ENCODE data around the gene FAM240A.
"Not testable (repeated sequence)": the region's sequence is repeated elsewhere in the genome, so short reads cannot be mapped to it uniquely, and the experiment has no call there.

FAM240A gene

DNA sequence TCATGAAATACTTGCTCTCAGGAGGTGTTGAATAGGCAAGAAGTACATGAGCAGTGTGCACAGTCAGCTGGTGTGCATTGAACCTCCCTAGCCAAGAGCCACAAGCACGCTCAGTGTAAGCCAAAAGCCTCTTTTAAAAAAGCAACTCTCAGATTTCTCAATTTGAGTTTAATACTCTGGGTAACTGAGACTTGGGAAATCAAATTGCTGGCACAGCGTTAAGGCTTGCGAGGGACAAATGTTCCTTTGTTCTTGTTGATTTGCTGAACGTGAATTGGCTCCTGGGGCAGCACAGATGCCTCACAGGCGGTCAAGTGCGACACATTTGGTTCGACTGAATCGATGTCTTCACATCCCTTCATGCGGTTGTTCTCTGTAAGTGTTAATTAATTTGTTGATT is at the start of gene FAM240A:
Gene FAM240A (plus strand): TSS at position 202 of the 400 bp plus-strand sequence. CDS start 159 bp downstream, at position 361.
- DNase-seq (ENCODE audit: insufficient read length, low spot score) = no peak
- FAIRE-seq = no peak

DNA sequence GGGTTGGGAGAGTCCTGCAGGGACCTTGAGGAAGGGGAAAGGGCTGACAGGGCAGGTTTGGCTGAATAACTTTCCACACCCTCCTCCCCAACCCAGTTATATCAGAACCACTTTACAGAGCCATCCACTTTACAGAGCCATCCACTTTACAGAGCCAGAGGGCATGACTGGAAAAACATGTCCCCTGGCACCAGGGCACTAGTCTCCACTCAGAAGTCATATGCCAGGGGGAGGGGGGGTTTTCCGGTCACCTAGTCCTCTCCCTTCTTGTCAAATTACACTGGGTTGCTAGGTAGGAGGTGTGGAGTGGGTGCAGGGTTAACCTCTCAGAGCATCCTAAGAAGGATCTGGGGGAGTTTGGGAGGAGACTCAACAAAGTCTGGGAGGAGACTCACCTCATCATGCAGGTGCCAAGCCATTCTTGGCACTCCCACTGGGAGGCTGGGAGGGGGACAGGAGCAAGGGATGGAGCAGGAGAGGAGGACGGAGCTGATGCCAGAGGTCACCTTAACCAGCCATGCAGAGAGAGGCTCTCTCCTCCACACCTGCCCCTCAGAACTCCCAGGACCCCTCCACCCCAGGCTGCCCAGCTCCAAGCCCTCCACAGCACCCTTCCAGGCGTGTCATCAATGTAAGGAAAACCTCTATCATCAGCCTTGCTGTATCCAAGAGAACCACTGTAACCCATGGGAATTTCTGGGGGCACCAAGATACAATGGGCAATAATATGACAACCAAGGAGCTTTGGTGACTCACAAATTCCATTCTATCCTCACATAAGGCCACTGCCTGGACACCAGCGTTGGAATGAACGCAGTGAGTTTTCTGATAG is 47.9 kb upstream of the FAM240A start:
- FAIRE-seq = no peak
- DNase-seq (ENCODE audit: insufficient read length, low spot score) = no peak

DNA sequence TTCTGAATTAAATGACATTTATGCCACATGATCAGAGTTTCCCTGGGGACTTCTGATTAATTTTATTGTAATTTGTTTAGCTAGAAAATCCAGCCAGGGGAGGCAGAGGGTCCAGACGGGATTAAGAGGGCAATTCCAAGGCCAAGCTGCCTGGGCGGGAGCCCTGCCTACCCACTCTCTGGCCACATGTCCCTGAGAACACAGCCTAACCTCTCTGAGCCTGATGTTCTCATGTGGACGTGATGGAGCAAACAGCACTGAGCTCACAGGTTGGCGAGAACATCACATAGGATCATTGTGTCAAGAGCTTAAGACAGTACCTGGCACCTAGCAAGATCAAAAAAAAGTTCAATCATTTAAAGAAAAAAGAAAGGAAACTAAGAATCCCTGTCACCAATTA is 47.2 kb upstream of the FAM240A start:
- DNase-seq (ENCODE audit: insufficient read length, low spot score) (no peak), FAIRE-seq (no peak)

DNA sequence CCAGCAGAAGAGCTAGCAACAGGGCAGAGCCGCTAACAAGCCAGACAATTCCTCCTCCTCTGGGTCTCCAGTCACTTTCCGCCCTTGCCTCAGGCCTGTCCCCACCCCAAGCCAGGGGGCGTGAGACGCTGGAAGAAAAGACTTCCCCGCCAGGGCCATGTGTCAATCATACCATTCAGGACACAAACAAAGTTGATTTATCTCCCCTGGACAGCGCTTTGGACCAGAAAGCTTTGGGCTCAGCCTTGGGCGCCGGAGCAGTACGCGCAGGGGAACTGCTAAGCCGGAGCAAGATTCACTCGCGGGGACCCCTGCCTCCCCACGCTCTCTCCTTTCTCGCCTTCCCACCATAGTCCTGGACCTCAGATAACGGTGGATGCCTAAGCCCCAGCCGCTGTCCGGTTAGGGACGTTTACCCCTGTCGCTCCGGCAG is 46.7 kb upstream of the FAM240A start:
- FAIRE-seq (no peak), DNase-seq (ENCODE audit: insufficient read length, low spot score) (no peak)

DNA sequence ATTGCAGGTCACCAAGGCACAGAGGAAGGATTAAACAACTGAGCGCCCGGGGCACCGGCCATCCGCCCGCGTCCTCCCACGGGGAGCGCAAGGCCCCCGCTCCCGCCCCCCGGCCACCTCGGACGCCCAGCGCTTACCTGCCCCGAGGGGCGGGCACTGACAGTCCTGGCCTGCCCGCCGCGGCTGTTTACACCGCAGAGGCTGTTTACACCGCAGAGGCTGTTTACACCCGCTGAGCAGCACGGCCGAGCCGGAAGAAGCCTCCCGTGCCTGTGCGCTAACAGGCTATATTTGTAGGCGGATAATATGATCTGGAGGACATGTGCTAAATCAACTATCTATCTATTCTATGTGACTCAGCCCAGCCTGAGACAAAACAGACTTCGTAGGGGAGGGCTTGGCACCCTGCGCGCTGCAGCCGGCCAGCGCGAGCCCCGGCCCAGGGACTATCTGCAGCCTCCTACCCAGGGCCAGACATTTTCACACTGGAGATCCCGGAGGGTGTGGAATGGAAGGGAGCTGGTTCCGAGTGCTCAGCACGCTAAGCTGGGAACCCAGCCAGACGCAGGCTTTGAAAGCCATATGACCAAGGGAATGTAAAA is 46.2 kb upstream of the FAM240A start, which contains the start of gene LRRC2:
Gene LRRC2 (minus strand): TSS at position 263 of the 602 bp plus-strand sequence. CDS start 14,711 bp downstream, outside the sequence.
- DNase-seq (ENCODE audit: insufficient read length, low spot score) (no peak), FAIRE-seq (no peak)

DNA sequence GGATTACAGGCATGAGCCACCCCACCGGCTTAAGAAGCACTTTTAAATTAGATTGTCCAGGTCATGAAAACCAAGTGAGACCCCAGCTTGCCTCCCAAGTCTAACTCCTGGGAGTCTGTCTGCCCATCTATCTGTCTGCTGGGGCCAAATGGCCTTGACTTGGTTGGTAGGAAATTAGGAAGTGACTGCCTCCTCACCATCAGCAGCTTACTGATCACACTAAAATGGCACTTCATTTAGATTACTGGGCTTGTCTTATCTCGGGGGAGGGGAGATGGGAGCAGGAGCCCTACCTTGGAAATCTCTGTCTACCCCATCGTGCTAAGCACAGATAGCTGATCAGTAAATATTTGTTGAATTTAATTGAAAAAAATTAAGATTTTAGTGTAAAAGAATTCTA is 40.6 kb upstream of the FAM240A start:
- no peak for DNase-seq (ENCODE audit: insufficient read length, low spot score)
- FAIRE-seq = no peak

DNA sequence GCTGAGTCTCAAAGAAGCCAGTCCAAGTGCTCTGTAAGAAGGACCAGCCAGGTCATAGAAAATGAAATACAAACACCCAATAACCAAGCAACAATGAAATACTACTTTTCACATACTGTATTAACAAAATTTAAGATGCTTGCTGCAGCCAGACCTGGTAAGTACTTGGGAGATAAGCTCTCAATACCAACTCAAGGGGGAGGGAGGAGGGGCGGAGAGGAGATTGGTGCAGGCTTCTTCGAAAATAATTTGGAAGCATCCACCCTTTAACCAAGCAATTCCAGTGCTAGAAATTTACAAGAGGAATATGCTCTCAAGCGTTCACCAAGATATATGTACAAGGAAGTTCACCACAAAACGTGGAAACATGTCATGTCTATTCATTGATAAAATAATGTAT is 38.6 kb upstream of the FAM240A start:
- DNase-seq (ENCODE audit: insufficient read length, low spot score) (no peak), FAIRE-seq (no peak)

DNA sequence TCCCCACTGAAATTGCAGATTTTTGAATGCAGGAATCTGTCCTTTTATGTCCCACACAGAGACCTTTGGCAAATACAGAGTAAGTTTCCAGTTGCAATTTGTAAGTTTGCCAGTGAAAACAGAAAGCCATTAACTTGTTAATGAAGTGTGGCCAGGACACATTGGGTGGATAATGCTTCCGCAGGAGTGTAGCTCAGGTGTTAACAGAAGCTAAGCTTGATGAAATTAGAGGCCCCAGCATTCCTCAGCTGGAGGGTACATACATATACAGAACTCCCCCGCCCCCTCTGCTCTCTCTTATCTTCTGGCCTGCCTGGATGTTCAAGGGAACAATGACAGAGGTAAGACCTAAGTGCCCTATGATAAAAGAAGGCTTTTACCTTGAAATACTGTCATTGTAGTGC is 38.1 kb upstream of the FAM240A start:
- FAIRE-seq (no peak), DNase-seq (ENCODE audit: insufficient read length, low spot score) (no peak)

DNA sequence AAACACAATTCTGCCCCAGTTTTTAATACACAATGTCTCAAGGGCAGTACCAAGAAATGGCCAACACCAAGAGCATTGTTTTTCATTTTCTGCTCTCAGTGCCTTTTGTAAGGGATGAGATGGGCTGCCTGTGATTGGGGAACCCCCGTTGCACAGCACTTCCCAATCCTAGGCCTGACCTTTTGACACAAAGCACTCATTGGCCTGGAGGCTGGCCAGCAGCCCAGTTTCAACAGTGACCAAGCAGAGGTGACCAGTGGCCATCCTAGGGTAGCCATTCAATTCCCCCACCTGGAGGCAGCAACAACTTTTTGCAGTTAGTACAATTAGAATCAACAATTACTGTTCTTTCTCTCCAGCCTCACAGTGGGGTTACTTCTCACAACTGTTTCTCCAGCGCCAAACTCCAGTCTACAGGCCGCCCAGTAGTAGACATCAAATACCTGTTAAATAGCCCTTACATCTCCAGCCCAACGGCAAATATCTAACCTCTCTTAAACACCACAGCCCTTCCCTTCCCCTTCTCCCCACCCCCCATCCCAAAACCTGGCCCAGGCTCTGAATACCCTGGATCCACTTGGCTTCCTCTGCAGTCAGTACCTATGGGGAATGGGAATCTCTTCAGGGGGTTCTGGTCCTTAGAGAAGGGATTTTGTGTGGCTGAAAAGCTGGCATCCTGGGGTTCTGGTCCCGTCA is 37.3 kb upstream of the FAM240A start:
- DNase-seq (ENCODE audit: insufficient read length, low spot score) = no peak
- no peak for FAIRE-seq

DNA sequence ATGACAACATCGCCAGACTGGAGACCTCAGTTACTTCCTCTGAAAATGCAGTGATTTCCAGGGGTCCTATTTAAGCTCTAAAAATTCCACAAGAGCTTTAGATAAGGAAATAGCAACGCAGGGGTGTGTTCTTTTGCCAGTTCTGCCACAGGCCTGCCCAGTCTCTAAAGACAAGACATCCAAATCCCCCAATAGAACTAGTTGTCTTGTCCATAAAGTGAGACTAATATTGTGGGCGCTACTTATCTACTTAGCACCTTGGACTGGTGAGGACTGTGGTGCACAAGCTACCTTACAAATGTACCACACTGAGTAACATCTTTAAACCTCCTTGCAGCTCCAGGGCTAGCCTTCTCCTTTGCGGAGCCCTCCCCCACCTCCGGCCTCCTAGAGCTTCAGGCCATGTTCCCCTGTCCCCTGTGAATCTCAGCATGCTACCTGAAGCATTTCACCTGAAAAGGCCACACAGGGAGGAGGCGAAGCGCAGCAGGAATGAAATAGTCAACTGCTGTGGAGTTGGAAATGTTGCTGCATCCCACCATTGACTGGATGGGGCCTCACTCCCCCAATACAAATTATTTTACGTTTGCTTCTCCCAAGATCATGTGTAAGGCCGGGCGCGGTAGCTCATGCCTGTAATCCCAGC is 36.6 kb upstream of the FAM240A start:
- FAIRE-seq = no peak
- no peak for DNase-seq (ENCODE audit: insufficient read length, low spot score)

DNA sequence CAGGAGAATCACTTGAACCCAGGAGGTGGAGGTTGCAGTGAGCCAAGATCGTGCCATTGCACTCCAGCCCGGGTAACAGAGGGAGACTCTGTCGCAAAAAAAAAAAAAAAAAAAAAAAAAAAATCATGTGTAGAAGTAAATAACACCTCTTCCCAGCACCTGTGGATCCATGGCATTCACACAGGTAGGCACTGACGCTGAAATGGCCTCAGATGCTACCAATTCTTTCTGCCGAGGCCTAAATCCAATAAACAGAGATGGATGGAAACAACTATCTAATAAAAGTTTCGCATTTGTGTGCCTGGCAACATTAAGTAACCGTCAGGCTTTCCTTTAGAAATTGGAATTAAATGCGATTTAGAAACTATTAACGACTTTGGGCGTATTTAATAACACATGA is 35.9 kb upstream of the FAM240A start:
- FAIRE-seq (no peak), DNase-seq (ENCODE audit: insufficient read length, low spot score) (no peak)

DNA sequence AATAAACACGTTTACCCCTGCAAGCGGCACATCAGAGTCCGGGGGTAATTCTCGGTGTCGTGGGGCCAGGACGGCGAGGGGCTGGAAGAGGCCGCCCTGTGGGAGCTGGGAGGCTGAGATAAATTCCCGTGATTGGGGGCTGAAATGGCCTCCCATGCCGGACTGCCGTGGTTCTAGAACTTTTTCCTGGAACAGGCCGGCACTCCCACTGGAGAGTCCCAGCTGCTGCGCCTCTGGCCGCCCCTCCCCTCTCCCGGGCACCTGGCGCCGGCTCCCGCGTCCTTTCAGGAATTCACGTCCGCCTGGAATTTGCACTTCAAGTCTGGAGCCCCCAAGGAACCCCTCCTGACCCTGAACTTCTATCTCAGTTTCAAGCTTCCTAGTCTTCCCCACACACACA is 35.4 kb upstream of the FAM240A start:
- FAIRE-seq = no peak
- DNase-seq (ENCODE audit: insufficient read length, low spot score) = no peak

DNA sequence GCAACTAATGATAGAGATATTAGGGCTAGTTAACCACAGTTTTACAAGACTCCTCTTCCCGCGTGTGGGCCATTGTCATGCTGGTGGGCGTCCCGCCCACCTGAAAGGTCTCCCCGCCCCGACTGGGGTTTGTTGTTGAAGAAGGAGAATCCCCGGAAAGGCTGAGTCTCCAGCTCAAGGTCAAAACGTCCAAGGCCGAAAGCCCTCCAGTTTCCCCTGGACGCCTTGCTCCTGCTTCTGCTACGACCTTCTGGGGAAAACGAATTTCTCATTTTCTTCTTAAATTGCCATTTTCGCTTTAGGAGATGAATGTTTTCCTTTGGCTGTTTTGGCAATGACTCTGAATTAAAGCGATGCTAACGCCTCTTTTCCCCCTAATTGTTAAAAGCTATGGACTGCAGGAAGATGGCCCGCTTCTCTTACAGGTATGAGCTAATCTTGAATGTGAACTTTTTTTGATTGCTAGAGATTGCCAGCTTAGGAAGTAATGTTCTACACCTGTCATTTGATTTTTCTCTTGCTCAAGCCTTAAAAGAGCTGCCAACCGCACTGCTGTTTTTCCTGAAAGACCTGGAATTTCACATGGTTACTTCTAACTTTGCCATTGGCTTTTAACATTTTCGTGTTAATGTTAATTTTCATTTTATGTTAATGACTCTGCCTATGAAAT is 34.6 kb upstream of the FAM240A start:
- DNase-seq (ENCODE audit: insufficient read length, low spot score); FAIRE-seq: not testable (repeated sequence)

DNA sequence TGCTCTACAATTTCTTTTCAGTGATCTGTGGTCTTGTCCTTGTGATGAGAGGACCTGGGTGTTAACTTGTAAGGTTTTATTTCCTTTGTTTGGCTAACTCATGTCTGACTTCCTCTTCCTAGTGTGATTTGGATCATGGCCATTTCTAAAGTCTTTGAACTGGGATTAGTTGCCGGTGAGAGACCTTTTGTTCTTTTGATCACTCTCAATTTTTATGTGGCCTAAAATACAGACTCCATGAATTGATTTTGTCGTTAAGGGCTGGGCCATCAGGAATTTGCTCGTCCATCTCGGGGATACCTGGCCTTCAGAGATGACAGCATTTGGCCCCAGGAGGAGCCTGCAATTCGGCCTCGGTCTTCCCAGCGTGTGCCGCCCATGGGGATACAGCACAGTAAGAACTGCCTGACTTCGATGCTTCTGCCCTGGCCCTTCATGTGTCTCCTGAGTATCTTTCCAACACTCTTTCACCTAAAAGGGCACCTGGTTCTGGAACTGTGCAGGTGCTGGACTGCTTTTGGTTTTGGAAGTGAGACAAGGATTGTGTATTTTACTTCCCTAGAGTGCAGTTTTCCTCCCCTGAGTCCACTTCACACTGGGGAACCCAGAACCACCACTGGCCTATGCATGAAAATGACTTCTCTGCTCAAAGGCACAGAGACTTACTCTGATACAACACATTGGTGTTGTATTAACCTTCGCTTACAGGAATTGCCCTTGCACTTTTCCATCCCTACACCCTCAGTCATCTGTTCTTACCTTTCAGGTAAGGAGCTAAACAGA is 33.2 kb upstream of the FAM240A start:
- DNase-seq (ENCODE audit: insufficient read length, low spot score) = no peak

DNA sequence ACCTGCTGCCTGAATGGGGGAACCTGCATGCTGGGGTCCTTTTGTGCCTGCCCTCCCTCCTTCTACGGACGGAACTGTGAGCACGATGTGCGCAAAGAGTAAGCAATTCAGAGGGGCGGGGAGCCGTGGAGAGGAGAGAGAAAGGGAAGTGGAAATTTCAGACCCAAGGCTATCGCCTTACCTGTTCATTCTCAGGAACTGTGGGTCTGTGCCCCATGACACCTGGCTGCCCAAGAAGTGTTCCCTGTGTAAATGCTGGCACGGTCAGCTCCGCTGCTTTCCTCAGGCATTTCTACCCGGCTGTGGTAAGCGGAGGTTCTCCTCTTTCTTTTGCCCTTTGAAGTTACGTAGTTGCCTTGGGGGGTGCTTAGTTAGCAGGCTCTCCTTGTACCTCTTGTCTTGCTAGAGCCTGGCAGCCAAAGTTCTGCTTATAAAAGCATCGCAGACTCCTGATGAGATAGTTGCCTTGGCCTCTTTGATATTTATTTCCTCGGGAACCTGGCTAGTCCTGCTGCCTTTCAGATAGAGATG is 32.5 kb upstream of the FAM240A start:
- FAIRE-seq = no peak

More for the DNA sequence above, 33.2 kb upstream of the FAM240A start:
- FAIRE-seq = no peak

DNA sequence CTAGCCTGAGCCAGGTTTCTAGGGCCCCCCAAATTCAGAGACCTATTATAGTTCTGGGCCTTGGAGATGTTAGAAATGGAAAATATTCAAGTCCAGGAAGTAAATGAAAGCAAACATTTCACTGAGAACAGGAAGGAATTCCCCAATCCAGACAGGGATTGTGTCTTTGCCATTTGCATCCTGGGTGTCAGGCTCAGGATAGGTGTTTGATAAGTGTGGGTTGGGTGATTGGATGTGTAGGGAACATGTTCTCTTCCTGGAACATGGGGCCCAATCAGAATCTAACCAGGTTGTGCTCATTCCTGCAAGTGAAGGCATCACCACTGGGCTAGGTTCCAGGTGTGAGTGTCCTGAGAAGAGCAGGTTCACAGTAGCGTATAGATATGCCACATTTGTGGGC is 31.6 kb upstream of the FAM240A start:
- FAIRE-seq = no peak
- DNase-seq (ENCODE audit: insufficient read length, low spot score) = no peak

More for the DNA sequence above, 32.5 kb upstream of the FAM240A start:
- no peak for DNase-seq (ENCODE audit: insufficient read length, low spot score)

DNA sequence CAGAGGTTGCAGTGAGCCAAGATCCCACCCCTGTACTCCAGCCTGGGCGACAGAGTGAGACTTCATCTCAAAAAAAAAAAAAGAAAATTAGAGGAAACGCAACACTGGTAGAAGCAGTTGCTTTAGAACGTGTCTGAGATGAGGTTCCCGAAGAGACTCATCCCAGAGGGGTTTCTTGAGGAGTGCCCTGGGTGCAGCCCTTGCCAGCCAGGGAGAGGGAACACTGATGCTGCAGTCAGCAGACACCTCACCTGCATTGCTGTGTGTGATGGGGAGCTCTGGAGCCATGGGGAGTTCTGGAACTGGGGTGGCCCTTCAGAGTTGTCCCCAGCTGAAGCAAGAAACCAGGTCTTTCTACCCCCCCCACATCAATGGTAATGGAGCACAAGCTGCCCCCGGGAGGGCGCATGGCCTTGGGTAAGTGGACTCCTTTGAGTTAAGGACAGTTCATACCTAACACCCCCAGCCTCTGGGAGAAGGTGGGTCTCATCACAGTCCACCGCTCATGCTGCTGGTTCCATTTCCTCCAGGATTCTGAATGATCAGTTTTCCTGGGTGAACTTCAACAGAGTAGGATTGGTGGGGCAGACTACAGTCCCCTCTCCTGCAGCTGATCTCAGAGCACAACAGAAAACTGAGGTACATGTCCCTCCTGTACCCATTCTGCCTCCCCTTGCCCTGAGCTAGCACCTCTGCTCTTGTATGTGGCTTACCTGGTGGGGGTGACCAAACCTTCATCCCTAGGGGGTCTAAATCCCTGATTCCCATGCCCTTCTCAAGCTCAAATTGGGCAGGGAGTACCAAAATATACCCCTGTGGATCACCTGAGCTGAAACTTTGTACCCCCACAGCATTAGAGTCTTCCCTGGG is 27.5 kb upstream of the FAM240A start:
- no peak for FAIRE-seq

More for the DNA sequence above, 27.5 kb upstream of the FAM240A start:
- no peak for DNase-seq (ENCODE audit: insufficient read length, low spot score)
